ENCODE data around the gene SGMS1. TPM values are rescaled to one million over a fixed set of nuclear protein-coding genes. Genes with fewer than 3 reads are reported as not detected.

Gene SGMS1
- total RNA-seq, 2 donors from 2014 or later, result 67.0 to 68.2 TPM

DNA sequence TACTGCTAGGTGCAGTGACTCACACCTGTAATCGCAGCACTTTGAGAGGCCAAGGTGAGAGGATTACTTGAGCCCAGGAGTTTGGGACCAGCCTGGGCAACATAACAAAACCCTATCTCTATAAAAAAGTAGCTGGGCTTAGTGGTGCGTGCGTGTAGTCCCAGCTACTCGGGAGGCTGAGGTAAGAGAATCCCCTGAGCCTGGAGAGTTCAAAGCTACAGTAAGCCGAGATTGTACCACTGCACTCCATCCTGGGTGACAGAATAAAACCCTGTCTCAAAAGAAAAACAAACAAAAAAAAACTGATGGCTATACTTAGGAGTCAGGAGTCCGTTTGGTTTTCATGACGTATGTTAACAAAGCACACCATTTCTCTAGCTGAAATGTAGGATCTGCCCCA lies 2.9 kb downstream of the SGMS1 start:
- H3K27ac ChIP-seq, result peak overlapping the region; percentile 12 to 99
- no peaks in the 10 kb centered on the region for H3K27me3 ChIP-seq (replicated peaks; ENCODE audit: insufficient read depth)
- H3K36me3 ChIP-seq, result no peaks in the 10 kb centered on the region
- 31% methylated on average over 7 of the region's 7 CpGs for WGBS
- no peak for DNase-seq (ENCODE audit: low spot score)
- no peak overlapping the region for H3K4me3 ChIP-seq
- peaks cover 16% of the 10 kb centered on the region for H3K4me1 ChIP-seq (replicated peaks)
- intact Hi-C loops (cut with DNase I), result loop anchor here (5.0 kb wide), 1 partner anchor 59 kb away; no protein-coding TSS in a partner anchor
- TF ChIP-seq POLR2A (IDR thresholded peaks at IDR 0.05) (no peak), POLR2AphosphoS5 (IDR thresholded peaks at IDR 0.05) (no peak), CTCF (IDR thresholded peaks at IDR 0.05) (no peak)
- H3K9me3 ChIP-seq, result no peaks in the 10 kb centered on the region

DNA sequence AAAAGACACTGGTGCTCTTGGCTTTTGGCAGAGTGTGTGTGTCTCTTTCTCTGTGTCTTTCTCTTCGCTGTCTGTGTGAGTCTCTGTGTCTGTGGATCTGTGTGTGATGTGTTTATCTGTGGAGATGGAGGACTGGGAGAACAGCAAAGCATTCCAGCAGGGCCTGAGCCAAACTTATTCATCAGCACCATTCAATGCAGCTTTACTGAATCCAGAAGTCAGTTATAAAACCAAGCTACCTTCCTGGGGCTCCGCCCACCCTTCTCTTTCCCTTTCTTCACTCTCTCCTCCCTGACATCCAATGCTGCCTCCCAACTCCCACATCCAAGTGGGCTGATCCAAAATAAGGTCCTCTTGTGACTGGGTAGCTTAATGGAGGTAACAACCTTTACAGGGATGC lies 3.9 kb downstream of the SGMS1 start:
- DNase-seq (ENCODE audit: low spot score), result no peak
- WGBS, result 53% methylated on average over 2 of the region's 2 CpGs
- H3K9me3 ChIP-seq, result no peaks in the 10 kb centered on the region
- no peak for TF ChIP-seq POLR2AphosphoS5 (IDR thresholded peaks at IDR 0.05)
- TF ChIP-seq CTCF (IDR thresholded peaks at IDR 0.05), result no peak
- no peaks in the 10 kb centered on the region for H3K36me3 ChIP-seq
- H3K4me3 ChIP-seq, result no peak overlapping the region
- H3K27ac ChIP-seq, result peak overlapping the region in 1 of 2 donors; percentile 99
- peaks cover 14% of the 10 kb centered on the region for H3K4me1 ChIP-seq (replicated peaks)
- intact Hi-C loops (cut with DNase I), result loop anchor here (5.0 to 10.0 kb wide), 2 partner anchors 58 to 295 kb away; no protein-coding TSS in a partner anchor
- no peaks in the 10 kb centered on the region for H3K27me3 ChIP-seq (replicated peaks; ENCODE audit: insufficient read depth)

GRCh38 chr10:50619166-50619565 lies 4.6 kb downstream of the SGMS1 start:
- intact Hi-C loops (cut with DNase I), result loop anchor here (10.0 kb wide), 1 partner anchor 294 kb away; no protein-coding TSS in a partner anchor
- H3K9me3 ChIP-seq, result no peaks in the 10 kb centered on the region
- no peak for TF ChIP-seq POLR2AphosphoS5 (IDR thresholded peaks at IDR 0.05)
- TF ChIP-seq POLR2A (IDR thresholded peaks at IDR 0.05), result no peak
- no peak for TF ChIP-seq CTCF (IDR thresholded peaks at IDR 0.05)
- H3K4me3 ChIP-seq, result no peak overlapping the region
- 61% methylated on average over 1 of the region's 1 CpG for WGBS
- no peaks in the 10 kb centered on the region for H3K36me3 ChIP-seq
- H3K27ac ChIP-seq, result peak overlapping the region in 1 of 2 donors; percentile 99
- no peaks in the 10 kb centered on the region for H3K27me3 ChIP-seq (replicated peaks; ENCODE audit: insufficient read depth)
- H3K4me1 ChIP-seq (replicated peaks), result peaks cover 14% of the 10 kb centered on the region
- no peak for DNase-seq (ENCODE audit: low spot score)

GRCh38 chr10:50618624-50619023 lies 5.1 kb downstream of the SGMS1 start:
- TF ChIP-seq POLR2AphosphoS5 (IDR thresholded peaks at IDR 0.05), result no peak
- TF ChIP-seq CTCF (IDR thresholded peaks at IDR 0.05), result no peak
- DNase-seq (ENCODE audit: low spot score), result no peak
- Histone ChIP-seq H3K9me3 (no peaks in the 10 kb centered on the region), H3K36me3 (no peaks in the 10 kb centered on the region), H3K4me1 (replicated peaks) (peaks cover 14% of the 10 kb centered on the region), H3K27me3 (replicated peaks; ENCODE audit: insufficient read depth) (no peaks in the 10 kb centered on the region), H3K4me3 (no peak overlapping the region), H3K27ac (peak overlapping the region in 1 of 2 donors; percentile 16)
- 50% methylated on average over 3 of the region's 3 CpGs for WGBS
- intact Hi-C loops (cut with DNase I), result loop anchor here (10.0 kb wide), 1 partner anchor 294 kb away; no protein-coding TSS in a partner anchor

DNA sequence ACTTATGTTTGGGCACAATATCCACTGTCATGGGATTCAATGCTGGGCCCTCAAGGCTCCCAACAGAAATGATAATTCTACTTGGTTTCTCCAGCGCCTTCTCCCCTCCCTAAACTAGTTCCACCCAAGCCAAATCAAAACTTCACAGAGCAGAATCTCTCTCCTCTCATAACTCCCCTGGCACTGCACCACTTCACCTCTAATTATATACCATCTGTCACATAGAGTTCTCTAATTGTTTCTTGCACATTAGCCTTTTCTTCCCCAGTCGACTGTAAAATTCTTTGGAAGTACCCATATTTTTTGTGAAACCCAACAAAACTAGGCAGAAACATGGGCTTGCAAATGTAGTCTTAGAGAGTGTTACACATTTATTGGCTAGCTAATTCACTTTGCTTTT lies 8.1 kb downstream of the SGMS1 start:
- DNase-seq (ENCODE audit: low spot score), result no peak
- WGBS, result 77% methylated on average over 2 of the region's 2 CpGs
- intact Hi-C loops (cut with DNase I), result loop anchor here (10.0 kb wide), 1 partner anchor 291 kb away; no protein-coding TSS in a partner anchor
- Histone ChIP-seq H3K36me3 (no peaks in the 10 kb centered on the region), H3K27me3 (replicated peaks; ENCODE audit: insufficient read depth) (no peaks in the 10 kb centered on the region), H3K4me1 (replicated peaks) (peaks cover 12% of the 10 kb centered on the region), H3K9me3 (no peaks in the 10 kb centered on the region), H3K4me3 (no peak overlapping the region), H3K27ac (no peak overlapping the region)
- TF ChIP-seq POLR2AphosphoS5 (IDR thresholded peaks at IDR 0.05) (no peak), CTCF (IDR thresholded peaks at IDR 0.05) (no peak), POLR2A (IDR thresholded peaks at IDR 0.05) (no peak)

Measured in prostate gland (tissue), 2 donors.